ENCODE data around the gene ABCG2. TPM values are rescaled to one million over a fixed set of nuclear protein-coding genes. Genes with fewer than 3 reads are reported as not detected.
A peak's percentile ranks its signal among the peaks of the same experiment; 100 is the strongest.
"Not testable (repeated sequence)": the region's sequence is repeated elsewhere in the genome, so short reads cannot be mapped to it uniquely, and the experiment has no call there.

The ABCG2 gene
- total RNA-seq, 2 experiments from 2014 or later: 0.35 to 0.55 TPM

DNA sequence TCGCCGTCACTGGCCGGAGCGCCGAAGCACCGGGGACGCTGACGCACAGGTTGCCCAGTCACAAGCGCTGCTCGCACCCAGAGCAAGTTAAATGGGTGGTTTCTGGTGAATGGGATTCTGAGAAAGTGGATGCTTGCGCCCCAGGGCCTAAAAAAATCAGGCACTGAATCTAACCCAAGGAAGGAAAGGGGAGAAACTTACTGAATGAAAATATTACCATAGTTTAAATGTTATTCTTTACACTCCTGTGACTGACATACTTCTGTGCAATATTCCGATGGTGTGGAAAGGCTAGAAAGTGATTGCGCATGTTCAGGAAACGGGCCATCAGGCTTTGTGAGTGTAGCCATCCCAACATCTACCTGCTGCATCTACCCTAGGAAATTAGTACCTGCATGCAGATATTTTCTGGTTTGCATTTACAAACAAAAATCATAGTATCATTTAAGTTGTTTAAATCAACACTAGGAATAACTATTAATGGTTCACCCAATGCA lies 838 bp upstream of the ABCG2 start:
- no peak overlapping the region for H3K27ac Mint-ChIP-seq
- H3K27me3 Mint-ChIP-seq (ENCODE audit: low read depth): peaks cover 20% of the 10 kb centered on the region
- H3K9me3 Mint-ChIP-seq: peaks cover under 1% of the 10 kb centered on the region
- no peak for DNase-seq
- H3K4me1 Mint-ChIP-seq (ENCODE audit: low read depth): peaks cover 12% of the 10 kb centered on the region
- CTCF ChIA-PET: interaction anchor here (0.9 kb wide), 1 partner anchor 52 kb away, joined by 4 read pairs; no protein-coding TSS in a partner anchor
- H3K36me3 Mint-ChIP-seq (ENCODE audit: low read depth): no peaks in the 10 kb centered on the region
- intact Hi-C loops (cut with micrococcal nuclease): loop anchor here (5.0 kb wide), 1 partner anchor 152 kb away; the partner anchor contains the start of gene PKD2
- peak overlapping the region; percentile 73 for H3K4me3 Mint-ChIP-seq

DNA sequence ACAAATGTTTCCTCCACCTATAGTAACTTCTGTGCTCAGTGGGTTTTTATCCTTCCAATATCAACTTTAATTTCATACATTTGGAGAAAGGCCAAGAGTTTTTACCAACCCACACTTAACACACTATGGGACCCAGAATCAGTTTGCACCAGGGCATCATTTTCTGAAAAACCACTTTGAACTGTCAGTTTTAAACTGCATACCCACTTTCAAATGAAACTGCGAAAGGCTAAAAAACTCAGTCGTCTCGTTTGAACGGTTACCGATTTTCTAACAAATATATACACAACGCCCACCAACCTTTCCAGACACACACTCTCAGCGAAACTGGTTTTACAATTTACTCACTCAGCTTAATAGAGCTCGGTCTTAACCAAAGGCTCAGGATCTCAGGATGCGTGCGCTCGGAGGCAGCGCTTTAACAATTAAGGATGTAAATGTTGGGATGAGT lies 376 bp downstream of the ABCG2 start:
- intact Hi-C loops (cut with micrococcal nuclease): loop anchor here (5.0 kb wide), 1 partner anchor 151 kb away; the partner anchor contains the start of gene PKD2
- CTCF ChIA-PET: interaction anchor here (0.9 to 1.3 kb wide), 3 partner anchors 53 to 125 kb away, joined by 4 to 9 read pairs (median 6); no protein-coding TSS in a partner anchor
- H3K4me1 Mint-ChIP-seq (ENCODE audit: low read depth): peaks cover 12% of the 10 kb centered on the region
- no peaks in the 10 kb centered on the region for H3K36me3 Mint-ChIP-seq (ENCODE audit: low read depth)
- H3K27me3 Mint-ChIP-seq (ENCODE audit: low read depth): peaks cover 20% of the 10 kb centered on the region
- H3K4me3 Mint-ChIP-seq: peak overlapping the region; percentile 73
- no peak overlapping the region for H3K27ac Mint-ChIP-seq
- no peak for DNase-seq
- H3K9me3 Mint-ChIP-seq: no peaks in the 10 kb centered on the region

DNA sequence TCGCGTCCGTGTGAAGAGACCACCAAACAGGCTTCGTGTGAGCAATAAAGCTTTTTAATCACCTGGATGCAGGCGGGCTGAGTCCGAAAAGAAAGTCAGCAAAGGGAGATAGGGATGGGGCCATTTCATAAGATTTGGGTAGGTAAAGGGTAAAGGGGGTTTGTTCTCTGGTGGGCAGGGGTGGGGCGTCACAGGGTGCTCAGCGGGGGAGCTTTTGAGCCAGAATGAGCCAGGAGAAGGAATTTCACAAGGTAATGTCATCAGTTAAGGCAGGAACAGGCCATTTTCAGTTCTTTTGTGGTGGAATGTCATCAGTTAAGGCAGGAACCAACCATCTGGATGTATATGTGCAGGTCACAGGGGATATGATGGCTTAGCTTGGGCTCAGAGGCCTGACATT lies 6.1 kb downstream of the ABCG2 start:
- H3K27ac Mint-ChIP-seq; intact Hi-C loops (cut with micrococcal nuclease); H3K36me3 Mint-ChIP-seq (ENCODE audit: low read depth); H3K4me1 Mint-ChIP-seq (ENCODE audit: low read depth); DNase-seq; H3K27me3 Mint-ChIP-seq (ENCODE audit: low read depth); CTCF ChIA-PET; H3K9me3 Mint-ChIP-seq; H3K4me3 Mint-ChIP-seq: not testable (repeated sequence)

DNA sequence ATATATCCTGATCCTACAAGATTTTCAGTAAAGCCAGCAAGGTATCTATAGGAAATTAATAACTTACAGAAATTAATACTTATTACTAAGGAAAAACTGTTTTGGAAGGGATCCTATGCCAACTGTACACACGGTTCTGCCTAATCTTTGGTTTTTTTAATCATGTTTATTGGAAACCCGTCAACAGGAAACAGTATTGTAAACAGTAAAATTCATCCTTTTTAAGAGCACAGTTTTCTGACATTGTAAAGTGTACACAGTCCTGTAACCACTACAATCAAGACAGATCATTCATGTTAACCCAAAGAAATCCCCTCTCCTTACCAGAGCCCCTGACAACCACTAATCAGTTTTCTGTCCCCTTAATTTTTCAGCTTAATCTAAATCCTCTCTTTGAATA lies 9.9 kb downstream of the ABCG2 start:
- Mint-ChIP-seq H3K27ac (no peak overlapping the region), H3K4me1 (ENCODE audit: low read depth) (no peaks in the 10 kb centered on the region), H3K9me3 (no peaks in the 10 kb centered on the region), H3K36me3 (ENCODE audit: low read depth) (no peaks in the 10 kb centered on the region), H3K4me3 (no peak overlapping the region), H3K27me3 (ENCODE audit: low read depth) (no peaks in the 10 kb centered on the region)
- intact Hi-C loops (cut with micrococcal nuclease): no loop called here
- CTCF ChIA-PET: no interaction called here
- DNase-seq: no peak

DNA sequence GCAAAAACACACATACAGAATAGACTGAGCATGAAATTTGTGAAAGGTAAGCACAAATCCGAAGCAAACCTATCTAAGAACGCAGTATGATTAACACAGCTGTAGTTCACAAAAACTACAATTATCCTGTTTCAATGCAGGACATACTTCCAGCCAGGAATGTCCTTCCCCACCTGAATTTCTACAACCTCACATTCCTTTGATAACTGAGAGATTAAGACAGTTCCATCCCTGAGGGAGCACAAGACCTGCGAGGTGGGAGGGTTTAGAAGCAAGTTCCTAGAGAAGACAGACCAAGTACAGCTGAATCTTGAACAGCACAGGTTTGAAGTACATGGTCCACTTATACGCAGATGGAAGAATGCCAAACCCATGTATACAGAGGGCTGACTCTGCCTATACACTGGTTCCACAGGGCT lies 10.6 kb downstream of the ABCG2 start:
- intact Hi-C loops (cut with micrococcal nuclease): no loop called here
- Mint-ChIP-seq H3K27me3 (ENCODE audit: low read depth) (no peaks in the 10 kb centered on the region), H3K4me3 (no peak overlapping the region), H3K27ac (no peak overlapping the region), H3K36me3 (ENCODE audit: low read depth) (no peaks in the 10 kb centered on the region), H3K9me3 (no peaks in the 10 kb centered on the region), H3K4me1 (ENCODE audit: low read depth) (no peaks in the 10 kb centered on the region)
- DNase-seq: no peak
- CTCF ChIA-PET: no interaction called here

DNA sequence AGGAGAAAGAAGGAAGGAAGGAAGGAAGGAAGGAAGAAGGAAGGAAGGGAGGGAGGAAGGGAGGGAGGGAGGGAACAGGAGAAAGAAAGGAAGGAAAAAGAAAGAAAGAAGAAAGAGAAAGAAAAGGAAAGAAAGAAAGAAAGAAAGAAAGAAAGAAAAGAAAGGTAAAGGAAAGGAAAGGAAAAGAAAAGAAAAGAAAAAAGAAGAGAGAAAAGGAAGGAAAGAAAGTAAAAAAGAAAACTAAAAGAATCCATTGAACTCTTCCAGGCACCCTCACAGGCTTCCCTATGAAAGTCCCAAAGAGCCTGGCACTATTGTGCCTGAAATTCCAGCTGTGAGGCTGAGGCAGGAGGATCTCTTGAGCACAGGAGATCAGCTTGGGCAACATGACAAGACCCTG lies 11.5 kb downstream of the ABCG2 start:
- H3K9me3 Mint-ChIP-seq: no peaks in the 10 kb centered on the region
- intact Hi-C loops (cut with micrococcal nuclease): no loop called here
- H3K4me3 Mint-ChIP-seq: no peak overlapping the region
- H3K27me3 Mint-ChIP-seq (ENCODE audit: low read depth): no peaks in the 10 kb centered on the region
- no peaks in the 10 kb centered on the region for H3K36me3 Mint-ChIP-seq (ENCODE audit: low read depth)
- H3K27ac Mint-ChIP-seq: no peak overlapping the region
- no peak for DNase-seq
- CTCF ChIA-PET: no interaction called here
- H3K4me1 Mint-ChIP-seq (ENCODE audit: low read depth): no peaks in the 10 kb centered on the region

DNA sequence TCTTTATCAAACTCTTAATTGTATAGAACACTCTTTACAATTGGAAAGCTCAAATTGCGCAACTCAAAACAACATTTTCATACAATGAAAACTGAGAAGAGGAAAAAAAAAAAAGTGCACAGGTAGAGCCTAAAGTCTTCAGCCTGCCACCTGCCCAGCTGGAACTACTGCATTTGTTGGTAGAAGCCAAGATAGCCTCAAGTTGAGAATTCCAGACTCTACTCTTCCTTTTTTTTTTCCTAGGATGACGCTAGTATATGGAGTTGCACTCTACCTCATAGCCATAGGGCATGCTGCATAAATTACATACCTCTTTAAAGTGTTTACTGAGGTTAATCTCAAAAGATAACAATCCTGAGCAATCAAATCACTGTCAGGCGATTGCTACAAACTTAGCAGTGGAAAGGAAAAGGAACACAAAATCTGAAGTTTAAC lies 13.6 kb downstream of the ABCG2 start:
- Mint-ChIP-seq H3K4me3 (no peak overlapping the region), H3K4me1 (ENCODE audit: low read depth) (no peaks in the 10 kb centered on the region), H3K9me3 (no peaks in the 10 kb centered on the region), H3K27me3 (ENCODE audit: low read depth) (no peaks in the 10 kb centered on the region), H3K36me3 (ENCODE audit: low read depth) (no peaks in the 10 kb centered on the region), H3K27ac (no peak overlapping the region)
- CTCF ChIA-PET: no interaction called here
- DNase-seq: no peak
- intact Hi-C loops (cut with micrococcal nuclease): no loop called here

DNA sequence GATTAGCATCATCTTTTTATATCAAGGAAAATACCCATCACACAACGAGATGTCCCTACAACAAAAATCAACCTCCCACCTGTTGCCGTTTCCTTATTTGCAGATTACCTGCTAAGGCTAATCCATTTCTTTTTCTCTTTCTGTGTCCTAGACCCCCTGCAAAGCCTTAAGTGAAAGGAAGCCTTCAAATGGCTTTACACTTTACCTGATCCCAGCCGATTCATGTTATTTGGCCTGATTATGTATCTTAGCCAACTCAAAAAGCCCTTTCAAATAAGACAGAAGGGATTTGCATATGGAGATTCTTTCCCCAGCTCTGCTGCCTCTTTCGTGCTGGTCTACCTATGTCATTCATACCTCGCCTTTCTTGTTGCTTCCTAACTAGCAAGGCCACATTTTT lies 14.4 kb downstream of the ABCG2 start:
- Mint-ChIP-seq H3K4me3 (no peak overlapping the region), H3K27me3 (ENCODE audit: low read depth) (no peaks in the 10 kb centered on the region), H3K9me3 (no peaks in the 10 kb centered on the region), H3K36me3 (ENCODE audit: low read depth) (no peaks in the 10 kb centered on the region), H3K4me1 (ENCODE audit: low read depth) (no peaks in the 10 kb centered on the region), H3K27ac (no peak overlapping the region)
- no peak for DNase-seq
- CTCF ChIA-PET: no interaction called here
- intact Hi-C loops (cut with micrococcal nuclease): no loop called here

DNA sequence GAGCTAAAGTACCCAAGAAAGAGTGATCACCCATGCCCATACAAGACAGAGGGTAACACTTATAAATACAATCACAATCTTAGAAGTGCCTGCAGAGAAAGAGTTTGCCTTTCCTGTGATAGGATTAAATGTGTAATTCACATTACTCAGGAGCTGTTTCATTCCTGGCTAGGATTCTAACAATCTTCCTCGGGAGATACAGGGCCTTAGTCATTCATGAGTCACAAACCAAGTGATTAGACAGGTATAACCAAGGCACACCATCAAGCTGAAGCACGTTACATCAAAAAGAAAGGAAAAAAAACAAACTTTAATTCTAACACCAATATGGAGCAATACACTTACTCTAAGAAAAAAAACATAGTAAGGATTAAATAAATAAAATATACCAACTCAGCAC lies 14.9 kb downstream of the ABCG2 start:
- no peaks in the 10 kb centered on the region for H3K27me3 Mint-ChIP-seq (ENCODE audit: low read depth)
- intact Hi-C loops (cut with micrococcal nuclease): no loop called here
- no peaks in the 10 kb centered on the region for H3K36me3 Mint-ChIP-seq (ENCODE audit: low read depth)
- CTCF ChIA-PET: no interaction called here
- H3K9me3 Mint-ChIP-seq: no peaks in the 10 kb centered on the region
- no peak overlapping the region for H3K4me3 Mint-ChIP-seq
- H3K27ac Mint-ChIP-seq: no peak overlapping the region
- no peaks in the 10 kb centered on the region for H3K4me1 Mint-ChIP-seq (ENCODE audit: low read depth)
- no peak for DNase-seq

DNA sequence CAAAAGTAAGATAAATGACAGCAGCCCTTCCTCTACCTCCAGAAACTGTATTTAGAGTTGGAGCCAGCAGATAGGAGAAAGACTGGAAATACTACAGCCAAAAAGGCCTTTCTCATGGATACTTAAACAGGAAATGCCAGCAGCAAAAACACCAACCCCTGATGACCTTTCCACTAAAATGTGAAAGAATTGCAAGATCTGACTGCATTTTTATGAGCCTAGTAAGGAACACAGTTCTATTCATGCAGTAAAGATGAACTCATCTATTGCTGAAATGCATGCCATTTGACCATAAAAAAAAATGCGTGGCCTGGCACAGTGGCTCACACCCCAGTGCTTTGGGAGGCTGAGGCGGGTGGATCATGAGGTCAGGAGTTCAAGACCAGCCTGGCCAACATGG lies 19.9 kb downstream of the ABCG2 start:
- H3K36me3 Mint-ChIP-seq (ENCODE audit: low read depth): no peaks in the 10 kb centered on the region
- CTCF ChIA-PET: no interaction called here
- H3K27ac Mint-ChIP-seq: no peak overlapping the region
- no peak overlapping the region for H3K4me3 Mint-ChIP-seq
- DNase-seq: no peak
- intact Hi-C loops (cut with micrococcal nuclease): no loop called here
- no peaks in the 10 kb centered on the region for H3K27me3 Mint-ChIP-seq (ENCODE audit: low read depth)
- H3K4me1 Mint-ChIP-seq (ENCODE audit: low read depth): no peaks in the 10 kb centered on the region
- H3K9me3 Mint-ChIP-seq: no peaks in the 10 kb centered on the region

DNA sequence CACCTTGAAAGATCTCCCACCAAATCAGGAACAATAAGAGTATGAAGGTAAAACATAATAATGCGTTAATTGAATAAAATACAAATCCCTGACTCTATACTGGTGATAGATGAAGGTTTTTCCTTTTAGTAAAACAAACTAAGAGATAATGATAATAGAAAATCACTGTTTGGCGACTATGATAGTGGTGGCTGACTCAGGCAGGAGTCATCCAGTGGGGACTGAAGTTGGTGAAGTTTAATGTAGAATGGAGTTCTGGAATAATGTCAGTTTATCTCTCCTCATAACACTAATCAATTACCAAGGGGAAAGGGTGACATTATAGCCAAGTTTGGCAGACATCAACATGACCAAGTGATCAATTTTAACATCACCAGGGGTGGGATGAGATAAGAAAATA lies 21.3 kb downstream of the ABCG2 start:
- no peak overlapping the region for H3K4me3 Mint-ChIP-seq
- peaks cover 2% of the 10 kb centered on the region for H3K27me3 Mint-ChIP-seq (ENCODE audit: low read depth)
- H3K27ac Mint-ChIP-seq: no peak overlapping the region
- no peaks in the 10 kb centered on the region for H3K9me3 Mint-ChIP-seq
- H3K36me3 Mint-ChIP-seq (ENCODE audit: low read depth): no peaks in the 10 kb centered on the region
- intact Hi-C loops (cut with micrococcal nuclease): no loop called here
- no peaks in the 10 kb centered on the region for H3K4me1 Mint-ChIP-seq (ENCODE audit: low read depth)
- no peak for DNase-seq
- CTCF ChIA-PET: no interaction called here

DNA sequence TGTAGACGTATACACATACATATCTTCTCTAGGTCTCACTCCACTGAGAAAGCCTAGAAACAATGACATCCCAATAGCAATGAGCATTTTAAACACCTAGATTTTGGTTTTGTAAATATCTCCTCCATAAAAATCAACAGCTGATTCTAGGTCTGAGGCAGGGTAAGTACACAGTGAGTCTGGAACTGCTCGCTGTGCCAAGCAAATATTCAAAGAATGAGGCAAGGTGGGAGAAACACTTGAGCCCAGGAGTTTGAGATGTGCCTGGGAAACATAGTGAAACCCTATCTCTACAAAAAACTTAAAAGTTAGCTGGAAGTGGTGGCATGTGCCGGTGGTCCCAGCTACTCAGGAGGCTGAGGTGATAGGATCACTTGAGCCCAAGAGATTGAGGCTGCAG lies 22.2 kb downstream of the ABCG2 start:
- H3K4me1 Mint-ChIP-seq (ENCODE audit: low read depth): no peaks in the 10 kb centered on the region
- no peak for DNase-seq
- no peak overlapping the region for H3K4me3 Mint-ChIP-seq
- no peak overlapping the region for H3K27ac Mint-ChIP-seq
- no peaks in the 10 kb centered on the region for H3K36me3 Mint-ChIP-seq (ENCODE audit: low read depth)
- CTCF ChIA-PET: no interaction called here
- H3K27me3 Mint-ChIP-seq (ENCODE audit: low read depth): peaks cover 2% of the 10 kb centered on the region
- intact Hi-C loops (cut with micrococcal nuclease): no loop called here
- H3K9me3 Mint-ChIP-seq: no peaks in the 10 kb centered on the region

DNA sequence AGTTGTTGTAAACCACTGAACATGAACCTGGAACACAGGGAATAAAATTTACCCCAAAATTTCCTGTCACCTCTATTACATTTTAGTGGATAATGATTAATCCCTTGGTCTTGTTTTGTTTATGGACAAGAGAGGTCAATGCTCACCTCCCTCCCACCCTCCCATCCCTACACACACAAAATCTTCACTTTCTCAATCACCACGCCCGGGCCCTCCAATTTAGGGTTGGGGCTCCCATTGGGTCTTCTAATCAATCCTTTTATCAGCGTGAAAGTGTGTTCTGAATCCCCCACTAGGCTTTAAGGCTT lies 23.1 kb downstream of the ABCG2 start:
- Mint-ChIP-seq H3K27me3 (ENCODE audit: low read depth) (peaks cover 2% of the 10 kb centered on the region), H3K4me3 (no peak overlapping the region), H3K9me3 (no peaks in the 10 kb centered on the region), H3K27ac (no peak overlapping the region), H3K4me1 (ENCODE audit: low read depth) (no peaks in the 10 kb centered on the region), H3K36me3 (ENCODE audit: low read depth) (no peaks in the 10 kb centered on the region)
- CTCF ChIA-PET: no interaction called here
- DNase-seq: no peak
- intact Hi-C loops (cut with micrococcal nuclease): no loop called here
